HFFc6 (cell line): ENCODE data around the gene PXT1. TPM values are rescaled to one million over a fixed set of nuclear protein-coding genes. Genes with fewer than 3 reads are reported as not detected.

Experiments
- DNase-seq: peaks from one replicate; pipeline ENCODE4 v3.0.0-alpha.2; 2018
- H3K27ac Mint-ChIP-seq: 2 replicates; pipeline ENCODE4 v1.8.0; 2020; ENCODE audit warnings: mild to moderate bottlenecking, mixed read lengths
- H3K27me3 Mint-ChIP-seq: 2 replicates; pipeline ENCODE4 v1.8.0; 2021; ENCODE audit warnings: mild to moderate bottlenecking, moderate library complexity, mixed read lengths; ENCODE audit not compliant: insufficient read depth
- H3K36me3 Mint-ChIP-seq: 2 replicates; pipeline ENCODE4 v1.8.0; 2021; ENCODE audit warnings: low read depth, mixed read lengths
- H3K4me1 Mint-ChIP-seq: 2 replicates; pipeline ENCODE4 v1.8.0; 2020; ENCODE audit warnings: low read depth, mixed read lengths
- H3K4me3 Mint-ChIP-seq: 2 replicates; pipeline ENCODE4 v1.8.0; 2020; ENCODE audit warnings: mild to moderate bottlenecking, moderate library complexity, mixed read lengths
- H3K9me3 Mint-ChIP-seq: 2 replicates; pipeline ENCODE4 v1.8.0; 2020; ENCODE audit warnings: mild to moderate bottlenecking, mixed read lengths
- total RNA-seq, 6 experiments: library from RNA; stranded (reverse); fragmentation: NEBNext Ultra II Directional; extraction: Animal tissue kit (Norgen Biotek cat#: 25700); gene quantifications; 2 replicates in 1 of 6; 3 replicates in 5 of 6; pipeline ENCODE4 v1.2.3, GENCODE V29; 2021
- TF ChIP-seq, protein P1 (sequence below): fragments of 200-600 bp; sonication (generic); IDR thresholded peaks from 2 replicates; pipeline ENCODE4 v1.5.0; 2021; ENCODE audit warnings: antibody characterized with exemption, mild to moderate bottlenecking

The PXT1 gene
- total RNA-seq, 6 experiments from 2014 or later, result 0.09 to 0.12 (median 0.09) TPM; not detected in 3

DNA sequence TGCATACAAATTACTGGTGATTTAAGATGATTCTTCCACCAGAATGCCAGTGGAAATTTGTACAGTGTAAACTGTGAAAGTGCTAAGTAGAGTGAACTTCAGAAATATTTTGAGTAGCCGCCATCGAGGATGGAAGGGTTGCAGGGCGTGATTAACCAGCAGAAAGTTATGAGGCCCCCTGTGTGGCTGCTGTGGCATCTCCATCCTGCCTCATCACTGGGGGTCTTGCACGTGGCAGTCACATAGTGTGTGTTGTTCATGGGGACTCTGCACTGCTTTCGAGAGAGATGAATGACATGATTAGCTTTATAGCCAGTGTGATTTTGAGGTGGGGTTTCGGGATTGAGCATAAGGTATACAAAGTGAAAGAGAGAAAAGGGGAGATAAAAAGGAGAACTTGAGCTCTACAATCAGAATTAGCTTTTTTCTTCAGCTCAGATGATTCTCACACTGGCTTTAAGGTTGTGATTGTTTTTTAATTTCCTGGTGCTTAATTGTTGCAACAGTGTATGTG is 26.6 kb upstream of the PXT1 start:
- H3K27ac Mint-ChIP-seq, result peak overlapping the region; percentile 22; the same call in 1 of the 2 replicates
- DNase-seq, result no peak
- no peaks in the 10 kb centered on the region for H3K9me3 Mint-ChIP-seq
- H3K4me3 Mint-ChIP-seq, result no peak overlapping the region
- no peaks in the 10 kb centered on the region for H3K27me3 Mint-ChIP-seq
- peaks cover 13% of the 10 kb centered on the region for H3K36me3 Mint-ChIP-seq
- TF ChIP-seq, protein P1, sequence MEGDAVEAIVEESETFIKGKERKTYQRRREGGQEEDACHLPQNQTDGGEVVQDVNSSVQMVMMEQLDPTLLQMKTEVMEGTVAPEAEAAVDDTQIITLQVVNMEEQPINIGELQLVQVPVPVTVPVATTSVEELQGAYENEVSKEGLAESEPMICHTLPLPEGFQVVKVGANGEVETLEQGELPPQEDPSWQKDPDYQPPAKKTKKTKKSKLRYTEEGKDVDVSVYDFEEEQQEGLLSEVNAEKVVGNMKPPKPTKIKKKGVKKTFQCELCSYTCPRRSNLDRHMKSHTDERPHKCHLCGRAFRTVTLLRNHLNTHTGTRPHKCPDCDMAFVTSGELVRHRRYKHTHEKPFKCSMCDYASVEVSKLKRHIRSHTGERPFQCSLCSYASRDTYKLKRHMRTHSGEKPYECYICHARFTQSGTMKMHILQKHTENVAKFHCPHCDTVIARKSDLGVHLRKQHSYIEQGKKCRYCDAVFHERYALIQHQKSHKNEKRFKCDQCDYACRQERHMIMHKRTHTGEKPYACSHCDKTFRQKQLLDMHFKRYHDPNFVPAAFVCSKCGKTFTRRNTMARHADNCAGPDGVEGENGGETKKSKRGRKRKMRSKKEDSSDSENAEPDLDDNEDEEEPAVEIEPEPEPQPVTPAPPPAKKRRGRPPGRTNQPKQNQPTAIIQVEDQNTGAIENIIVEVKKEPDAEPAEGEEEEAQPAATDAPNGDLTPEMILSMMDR, result no peak
- peaks cover 20% of the 10 kb centered on the region for H3K4me1 Mint-ChIP-seq

GRCh38 chr6:36467625-36468024 is 25.0 kb upstream of the PXT1 start:
- DNase-seq, result no peak
- H3K4me3 Mint-ChIP-seq, result no peak overlapping the region
- no peaks in the 10 kb centered on the region for H3K9me3 Mint-ChIP-seq
- H3K27me3 Mint-ChIP-seq, result no peaks in the 10 kb centered on the region
- peaks cover 36% of the 10 kb centered on the region for H3K4me1 Mint-ChIP-seq
- H3K36me3 Mint-ChIP-seq, result peaks cover 19% of the 10 kb centered on the region
- H3K27ac Mint-ChIP-seq, result no peak overlapping the region
- TF ChIP-seq, protein P1, result no peak

DNA sequence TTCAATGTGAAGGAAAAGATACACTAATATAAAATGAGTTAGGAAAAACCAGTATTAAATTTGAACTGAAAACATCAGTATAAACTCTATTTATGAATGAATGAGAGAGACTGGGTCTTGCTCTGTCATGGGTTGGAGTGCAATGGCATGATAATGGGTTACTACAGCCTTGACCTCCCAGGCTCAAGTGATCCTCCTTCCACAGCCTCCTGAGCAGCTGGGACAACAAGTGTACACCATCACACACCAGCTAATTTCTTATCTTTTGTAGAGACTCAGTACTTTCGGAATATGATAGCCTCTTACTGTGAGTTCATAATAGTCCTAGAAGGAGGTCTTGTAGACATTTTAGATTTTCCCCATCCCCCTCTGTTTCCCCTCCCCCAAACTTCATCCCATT is 21.6 kb upstream of the PXT1 start:
- TF ChIP-seq, protein P1, result no peak
- DNase-seq, result no peak
- Mint-ChIP-seq H3K36me3 (peaks cover 28% of the 10 kb centered on the region), H3K27me3 (no peaks in the 10 kb centered on the region), H3K4me1 (peaks cover 46% of the 10 kb centered on the region), H3K9me3 (no peaks in the 10 kb centered on the region), H3K27ac (peak overlapping the region; percentile 51), H3K4me3 (0 out of 2 replicates have a peak overlapping the region, but pooled peaks have one; percentile 13)

- TF ChIP-seq, protein P1, result no peak
- Mint-ChIP-seq H3K9me3 (no peaks in the 10 kb centered on the region), H3K27me3 (no peaks in the 10 kb centered on the region), H3K4me3 (no peak overlapping the region; the same call in 1 of the 2 replicates), H3K27ac (peak overlapping the region; percentile 51; the same call in 1 of the 2 replicates), H3K36me3 (peaks cover 25% of the 10 kb centered on the region), H3K4me1 (peaks cover 42% of the 10 kb centered on the region)
- peak; percentile 50 for DNase-seq
Measured at GRCh38 chr6:36463676-36464075, 21.0 kb upstream of the PXT1 start.

DNA sequence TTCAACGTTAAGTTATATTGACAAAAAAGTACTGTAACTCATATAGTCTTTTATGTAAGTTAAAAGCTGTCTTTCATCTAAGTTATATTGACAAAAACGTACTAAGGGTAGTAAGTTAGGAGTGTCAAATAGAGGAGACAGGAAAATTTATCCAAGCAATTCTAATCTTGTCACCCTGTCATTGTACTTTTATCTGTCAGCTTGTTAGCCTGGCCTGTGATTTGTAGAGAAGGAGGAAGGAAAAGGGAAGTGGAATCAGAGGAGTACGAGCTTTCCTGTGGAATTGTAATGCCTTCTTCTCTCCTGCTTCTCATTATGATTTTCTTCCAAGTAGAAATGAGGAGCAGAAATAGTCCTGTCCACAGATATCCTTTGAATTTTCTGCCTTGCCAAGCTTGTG is 19.0 kb upstream of the PXT1 start:
- TF ChIP-seq, protein P1, result no peak
- DNase-seq, result no peak
- Mint-ChIP-seq H3K9me3 (no peaks in the 10 kb centered on the region), H3K36me3 (peaks cover 33% of the 10 kb centered on the region), H3K4me1 (peaks cover 42% of the 10 kb centered on the region), H3K27ac (no peak overlapping the region), H3K4me3 (no peak overlapping the region), H3K27me3 (no peaks in the 10 kb centered on the region)

DNA sequence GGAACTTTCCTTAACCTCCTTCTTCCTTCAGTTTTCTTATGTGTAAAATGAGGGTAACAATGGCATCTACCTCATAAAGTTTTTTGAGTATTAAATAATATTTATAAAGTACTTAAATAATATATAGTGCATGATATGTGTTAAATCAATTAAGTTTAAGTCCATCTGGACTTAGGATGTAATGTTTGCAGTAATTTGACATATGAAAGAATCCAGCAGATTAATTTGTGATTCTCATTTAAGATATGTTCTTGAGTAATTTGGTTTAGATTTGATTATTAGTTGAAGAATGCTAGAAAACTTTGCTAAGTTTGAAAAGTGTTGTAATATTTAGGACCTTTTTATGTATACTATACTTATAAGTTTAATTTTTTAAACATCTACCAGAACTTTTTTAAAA is 18.3 kb upstream of the PXT1 start:
- H3K27ac Mint-ChIP-seq, result no peak overlapping the region
- H3K36me3 Mint-ChIP-seq, result peaks cover 31% of the 10 kb centered on the region
- no peaks in the 10 kb centered on the region for H3K27me3 Mint-ChIP-seq
- H3K9me3 Mint-ChIP-seq, result no peaks in the 10 kb centered on the region
- peaks cover 42% of the 10 kb centered on the region for H3K4me1 Mint-ChIP-seq
- no peak overlapping the region for H3K4me3 Mint-ChIP-seq
- TF ChIP-seq, protein P1, result no peak
- DNase-seq, result no peak
